ENCODE results near the gene CEP44. TPM values are rescaled to one million over a fixed set of nuclear protein-coding genes. Genes with fewer than 3 reads are reported as not detected.
"Not testable (repeated sequence)": the region's sequence is repeated elsewhere in the genome, so short reads cannot be mapped to it uniquely, and the experiment has no call there.

The CEP44 gene
- total RNA-seq, 2 experiments from 2014 or later, result 19.1 to 21.2 TPM

DNA sequence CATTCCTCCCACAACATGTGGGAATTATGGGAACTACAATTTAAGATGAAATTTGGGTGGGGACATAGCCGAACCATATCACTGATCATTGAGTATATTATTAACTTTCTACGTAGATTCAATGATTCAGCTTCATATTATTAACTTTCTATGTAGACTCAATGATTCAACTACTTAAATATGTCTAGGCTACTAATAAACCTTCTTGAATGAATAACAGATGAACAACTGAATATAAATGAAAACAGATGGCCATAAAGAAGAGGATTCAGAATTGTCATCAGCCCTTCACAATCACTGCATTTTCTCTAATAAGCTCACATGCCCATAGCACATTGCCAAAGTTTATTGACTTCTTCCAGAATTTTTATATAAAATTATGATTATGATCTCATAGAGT is 57.0 kb downstream of the CEP44 start:
- Mint-ChIP-seq H3K4me3 (no peak overlapping the region), H3K27ac (no peak overlapping the region), H3K4me1 (ENCODE audit: low read depth) (no peaks in the 10 kb centered on the region), H3K27me3 (ENCODE audit: low read depth) (peaks cover 7% of the 10 kb centered on the region), H3K36me3 (ENCODE audit: low read depth) (no peaks in the 10 kb centered on the region), H3K9me3 (ENCODE audit: insufficient read depth) (no peaks in the 10 kb centered on the region)
- ChIA-PET CTCF (no interaction called here), POLR2A (no interaction called here)
- no peak for ATAC-seq
- no peak for DNase-seq

DNA sequence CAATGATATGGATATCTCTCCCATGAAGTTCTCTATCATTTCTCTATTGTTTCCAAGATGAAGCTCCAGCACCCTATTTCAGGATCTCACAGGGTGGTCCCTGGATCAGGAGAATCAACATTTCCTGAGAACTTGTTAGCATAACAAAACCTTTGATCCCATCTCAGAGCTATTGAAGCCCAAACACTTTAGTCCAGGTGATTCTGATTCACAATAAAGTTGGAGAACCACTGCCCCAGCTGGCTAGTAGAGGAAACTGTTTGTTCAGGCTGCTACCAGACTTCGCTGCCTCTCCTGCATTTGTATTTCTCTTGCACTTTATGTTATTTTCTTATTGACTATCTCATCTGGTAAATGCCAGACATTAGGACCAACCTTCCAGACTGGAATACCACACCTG is 65.4 kb downstream of the CEP44 start:
- H3K9me3 Mint-ChIP-seq (ENCODE audit: insufficient read depth), result no peaks in the 10 kb centered on the region
- no peak overlapping the region for H3K4me3 Mint-ChIP-seq
- ChIA-PET CTCF (no interaction called here), POLR2A (no interaction called here)
- DNase-seq (no peak), ATAC-seq (no peak)
- no peaks in the 10 kb centered on the region for H3K36me3 Mint-ChIP-seq (ENCODE audit: low read depth)
- peaks cover 18% of the 10 kb centered on the region for H3K27me3 Mint-ChIP-seq (ENCODE audit: low read depth)
- no peak overlapping the region for H3K27ac Mint-ChIP-seq
- H3K4me1 Mint-ChIP-seq (ENCODE audit: low read depth), result peaks cover 2% of the 10 kb centered on the region

DNA sequence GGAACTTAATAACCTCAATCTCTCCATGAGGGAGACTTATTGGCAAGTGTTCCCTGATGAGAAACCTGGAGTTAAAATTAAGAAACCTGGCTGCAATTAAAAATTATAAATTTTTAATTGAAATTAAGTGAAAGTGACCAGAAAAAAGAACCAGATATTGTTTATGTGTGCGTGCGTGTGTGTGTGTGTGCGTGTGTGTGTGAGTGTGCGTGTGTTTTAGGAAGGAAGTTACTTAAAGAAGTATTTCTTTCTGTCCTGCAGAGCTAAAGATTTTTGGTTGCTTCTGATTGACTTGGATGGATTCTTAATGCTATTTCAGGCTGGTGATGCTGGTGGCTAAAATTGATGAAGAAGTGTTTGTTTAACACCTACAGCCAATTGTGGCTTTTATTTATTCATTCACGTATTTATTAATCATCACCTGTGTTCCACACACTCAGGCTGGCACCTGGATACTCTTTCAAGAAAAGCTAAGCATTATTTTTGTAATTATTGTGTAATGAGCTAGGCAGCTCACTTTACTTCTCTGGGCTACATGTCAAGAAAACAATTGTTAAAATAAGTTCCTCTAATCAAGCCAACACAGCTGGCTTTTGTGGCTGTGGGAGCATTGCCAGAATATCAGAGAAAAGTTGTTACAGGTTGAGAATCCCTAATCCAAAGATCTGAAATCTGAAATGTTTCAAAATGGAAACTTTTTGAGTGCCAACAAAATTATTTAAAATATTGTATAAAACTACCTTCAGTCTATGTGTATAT is 68.5 kb downstream of the CEP44 start:
- Mint-ChIP-seq H3K9me3 (ENCODE audit: insufficient read depth) (no peaks in the 10 kb centered on the region), H3K4me1 (ENCODE audit: low read depth) (peaks cover 3% of the 10 kb centered on the region), H3K36me3 (ENCODE audit: low read depth) (no peaks in the 10 kb centered on the region), H3K27ac (no peak overlapping the region), H3K27me3 (ENCODE audit: low read depth) (peaks cover 9% of the 10 kb centered on the region), H3K4me3 (no peak overlapping the region)
- ChIA-PET POLR2A (no interaction called here), CTCF (no interaction called here)
- ATAC-seq, result no peak
- no peak for DNase-seq

DNA sequence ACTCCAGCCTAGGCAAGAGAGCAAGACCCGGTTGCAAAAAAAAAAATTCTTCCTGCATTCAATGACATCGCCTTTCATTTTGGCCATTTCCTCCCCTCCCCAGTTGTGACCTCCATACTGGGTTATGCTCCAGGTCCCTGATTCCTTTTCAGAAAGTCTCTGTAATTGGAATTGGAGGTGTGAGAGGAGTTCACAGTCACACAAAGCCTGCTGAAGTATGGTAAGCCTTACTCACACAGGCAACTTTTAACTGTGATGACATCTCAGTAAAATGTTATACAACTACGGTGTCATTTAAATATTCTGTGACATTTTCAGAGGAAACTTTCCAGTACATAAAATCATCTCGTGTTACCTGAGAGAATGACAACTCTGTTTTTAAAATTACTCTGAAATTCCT is 73.6 kb downstream of the CEP44 start:
- DNase-seq (no peak), ATAC-seq (no peak)
- Mint-ChIP-seq H3K4me3 (no peak overlapping the region), H3K4me1 (ENCODE audit: low read depth) (peaks cover 26% of the 10 kb centered on the region), H3K27me3 (ENCODE audit: low read depth) (peaks cover 10% of the 10 kb centered on the region), H3K36me3 (ENCODE audit: low read depth) (no peaks in the 10 kb centered on the region), H3K9me3 (ENCODE audit: insufficient read depth) (no peaks in the 10 kb centered on the region), H3K27ac (no peak overlapping the region)
- CTCF ChIA-PET, result no interaction called here
- POLR2A ChIA-PET, result interaction anchor here (0.6 kb wide), 1 partner anchor 15 kb away, joined by 4 read pairs; no protein-coding TSS in a partner anchor

DNA sequence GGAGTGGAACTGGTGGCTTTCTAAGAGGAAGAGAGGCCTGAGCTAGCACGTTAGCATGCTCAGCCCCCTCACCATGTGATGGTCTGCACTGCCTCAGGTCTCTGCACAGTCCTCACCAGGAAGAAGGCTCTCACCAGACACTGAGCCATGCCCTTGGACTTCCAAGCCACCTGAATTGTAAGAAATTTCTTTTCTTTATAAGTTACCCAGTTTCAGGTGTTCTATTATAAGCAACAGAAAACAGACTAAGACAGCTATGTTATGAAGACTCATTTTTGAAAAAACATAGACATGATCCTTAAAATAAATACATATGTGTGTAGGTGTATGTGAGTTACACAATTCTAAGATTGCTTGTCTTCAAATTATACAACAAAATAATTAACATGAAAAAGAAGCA is 74.7 kb downstream of the CEP44 start:
- no peaks in the 10 kb centered on the region for H3K36me3 Mint-ChIP-seq (ENCODE audit: low read depth)
- H3K9me3 Mint-ChIP-seq (ENCODE audit: insufficient read depth), result no peaks in the 10 kb centered on the region
- no peak overlapping the region for H3K27ac Mint-ChIP-seq
- no peak for DNase-seq
- POLR2A ChIA-PET, result interaction anchor here (1.3 kb wide), 1 partner anchor 164 kb away, joined by 4 read pairs; the partner anchor contains the start of gene HPGD
- peaks cover 8% of the 10 kb centered on the region for H3K27me3 Mint-ChIP-seq (ENCODE audit: low read depth)
- peak; percentile 24 for ATAC-seq
- H3K4me1 Mint-ChIP-seq (ENCODE audit: low read depth), result peaks cover 26% of the 10 kb centered on the region
- no peak overlapping the region for H3K4me3 Mint-ChIP-seq
- CTCF ChIA-PET, result interaction anchor here (1.1 to 1.9 kb wide), 3 partner anchors 11 to 274 kb away, joined by 3 to 4 read pairs (median 3); no protein-coding TSS in a partner anchor

DNA sequence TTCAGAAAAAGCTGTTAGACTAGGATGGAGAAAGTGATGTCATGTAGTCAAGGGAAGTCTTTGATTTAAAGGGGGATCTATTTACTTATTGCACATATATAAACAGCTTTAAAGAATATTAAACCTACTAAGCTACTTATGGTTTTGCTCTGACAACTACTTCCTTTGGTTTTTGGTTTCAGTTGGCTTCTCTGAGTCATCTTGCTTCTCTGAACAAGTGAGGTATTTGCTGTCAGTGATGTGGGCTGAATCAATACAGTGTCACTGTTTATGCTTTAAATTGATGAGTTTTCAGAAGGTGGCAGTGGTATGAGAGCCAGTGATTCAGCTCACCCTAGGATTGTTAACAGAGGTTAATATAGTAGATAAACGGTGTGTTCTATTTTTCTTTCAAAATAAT is 75.1 kb downstream of the CEP44 start:
- CTCF ChIA-PET, result interaction anchor here (1.1 to 1.9 kb wide), 3 partner anchors 11 to 273 kb away, joined by 3 to 4 read pairs (median 3); no protein-coding TSS in a partner anchor
- Mint-ChIP-seq H3K4me1 (ENCODE audit: low read depth) (peaks cover 26% of the 10 kb centered on the region), H3K27ac (peak overlapping the region; percentile 30), H3K27me3 (ENCODE audit: low read depth) (peaks cover 10% of the 10 kb centered on the region), H3K36me3 (ENCODE audit: low read depth) (no peaks in the 10 kb centered on the region), H3K4me3 (no peak overlapping the region), H3K9me3 (ENCODE audit: insufficient read depth) (no peaks in the 10 kb centered on the region)
- peak; percentile 95 for ATAC-seq
- DNase-seq, result peak; percentile 46
- POLR2A ChIA-PET, result interaction anchor here (1.3 kb wide), 1 partner anchor 163 kb away, joined by 4 read pairs; the partner anchor contains the start of gene HPGD

DNA sequence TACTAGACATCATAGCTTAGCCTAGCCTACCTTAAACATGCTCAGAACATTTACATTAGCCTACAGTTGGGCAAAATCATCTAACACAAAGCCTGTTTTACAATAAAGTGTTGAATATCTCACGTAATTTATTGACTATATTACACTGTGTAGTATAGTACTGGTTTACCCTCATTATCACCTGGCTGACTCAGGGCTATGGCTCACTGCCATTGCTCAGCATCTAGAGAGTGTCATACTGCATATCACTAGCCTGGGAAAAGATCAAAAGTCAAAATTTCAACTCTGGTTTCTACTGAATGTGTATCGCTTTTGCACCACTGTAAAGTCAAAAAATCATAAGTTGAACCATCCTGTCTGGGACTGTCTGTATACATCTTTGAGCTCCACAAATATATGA is 78.6 kb downstream of the CEP44 start:
- ATAC-seq (no peak), DNase-seq (no peak)
- Mint-ChIP-seq H3K27ac (no peak overlapping the region), H3K4me1 (ENCODE audit: low read depth) (peaks cover 25% of the 10 kb centered on the region), H3K9me3 (ENCODE audit: insufficient read depth) (no peaks in the 10 kb centered on the region), H3K27me3 (ENCODE audit: low read depth) (peaks cover 10% of the 10 kb centered on the region), H3K36me3 (ENCODE audit: low read depth) (no peaks in the 10 kb centered on the region), H3K4me3 (no peak overlapping the region)
- POLR2A ChIA-PET, result no interaction called here
- CTCF ChIA-PET, result interaction anchor here (1.2 kb wide), 1 partner anchor 270 kb away, joined by 5 read pairs; no protein-coding TSS in a partner anchor

DNA sequence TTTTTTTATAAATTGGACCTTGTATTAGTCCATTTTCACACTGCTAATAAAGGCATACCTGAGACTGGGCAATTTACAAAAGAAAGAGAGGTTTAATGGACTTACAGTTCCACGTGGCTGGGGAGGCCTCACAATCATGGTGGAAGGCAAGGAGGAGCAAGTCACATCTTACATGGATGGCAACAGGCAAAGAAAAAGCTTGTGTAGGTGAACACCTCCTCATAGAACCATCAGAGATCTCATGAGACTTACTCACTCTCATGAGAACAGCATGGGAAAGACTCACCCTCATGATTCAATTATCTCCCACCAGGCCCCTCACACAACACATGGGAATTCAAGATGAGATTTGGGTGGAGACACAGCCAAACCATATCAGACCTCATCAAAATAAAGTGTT is 80.1 kb downstream of the CEP44 start:
- H3K9me3 Mint-ChIP-seq (ENCODE audit: insufficient read depth); ATAC-seq; POLR2A ChIA-PET; H3K36me3 Mint-ChIP-seq (ENCODE audit: low read depth); DNase-seq; H3K27ac Mint-ChIP-seq; H3K4me3 Mint-ChIP-seq: not testable (repeated sequence)
- peaks cover 10% of the 10 kb centered on the region for H3K27me3 Mint-ChIP-seq (ENCODE audit: low read depth)
- peaks cover 13% of the 10 kb centered on the region for H3K4me1 Mint-ChIP-seq (ENCODE audit: low read depth)
- CTCF ChIA-PET, result interaction anchor here (0.6 kb wide), 1 partner anchor 268 kb away, joined by 3 read pairs; no protein-coding TSS in a partner anchor

DNA sequence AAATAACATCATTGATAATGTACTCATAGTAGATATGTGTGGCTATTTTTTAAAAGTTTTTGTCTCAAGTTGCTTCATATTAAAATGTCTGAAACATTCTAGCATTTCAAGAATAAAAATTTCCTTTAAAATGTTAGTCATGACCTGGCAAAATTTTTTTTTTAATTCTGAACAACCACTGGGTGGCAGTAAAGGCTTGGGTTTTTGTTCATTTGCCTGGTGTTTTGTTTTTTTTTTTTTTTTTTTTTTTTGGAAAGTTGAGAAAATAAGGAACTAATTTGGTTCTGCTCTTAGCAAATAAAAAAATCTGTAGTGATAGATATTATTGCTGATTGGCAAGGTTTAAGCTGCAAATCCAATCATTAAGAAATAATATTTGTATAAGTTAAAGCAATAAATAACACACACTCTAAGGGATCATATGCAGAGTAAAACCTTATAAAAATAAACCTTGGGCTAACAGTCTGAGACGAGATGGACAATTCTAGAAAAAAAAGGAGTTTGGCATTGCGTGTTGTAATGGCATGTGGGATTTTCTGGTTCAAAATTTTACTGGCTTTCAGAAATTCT is 81.4 kb downstream of the CEP44 start:
- no peak overlapping the region for H3K4me3 Mint-ChIP-seq
- H3K9me3 Mint-ChIP-seq (ENCODE audit: insufficient read depth), result no peaks in the 10 kb centered on the region
- DNase-seq (no peak), ATAC-seq (no peak)
- ChIA-PET POLR2A (no interaction called here), CTCF (interaction anchor here (0.7 kb wide), 1 partner anchor 57 kb away, joined by 4 read pairs; no protein-coding TSS in a partner anchor)
- H3K4me1 Mint-ChIP-seq (ENCODE audit: low read depth), result peaks cover 2% of the 10 kb centered on the region
- peaks cover 10% of the 10 kb centered on the region for H3K27me3 Mint-ChIP-seq (ENCODE audit: low read depth)
- no peak overlapping the region for H3K27ac Mint-ChIP-seq
- H3K36me3 Mint-ChIP-seq (ENCODE audit: low read depth), result no peaks in the 10 kb centered on the region

DNA sequence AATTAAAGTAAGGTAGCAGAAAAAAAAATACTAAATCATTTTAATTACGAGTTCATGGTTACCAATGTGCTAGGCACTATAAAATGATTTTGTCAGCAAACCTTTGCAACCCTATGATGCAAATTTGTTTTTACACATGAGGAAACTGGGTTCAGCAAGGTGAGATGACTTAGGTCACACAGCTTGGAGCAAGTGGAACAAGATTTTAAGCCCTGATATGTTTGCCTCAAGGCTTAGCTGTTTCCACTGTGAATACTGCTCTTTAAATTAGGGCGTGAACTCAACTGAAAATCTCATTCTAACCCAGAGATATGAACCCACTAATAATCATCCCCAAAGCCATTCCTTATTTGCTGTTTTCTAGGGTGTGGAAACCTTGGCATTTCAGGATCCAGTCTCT is 86.3 kb downstream of the CEP44 start:
- Mint-ChIP-seq H3K36me3 (ENCODE audit: low read depth) (no peaks in the 10 kb centered on the region), H3K27me3 (ENCODE audit: low read depth) (no peaks in the 10 kb centered on the region), H3K9me3 (ENCODE audit: insufficient read depth) (no peaks in the 10 kb centered on the region), H3K4me3 (no peak overlapping the region), H3K4me1 (ENCODE audit: low read depth) (no peaks in the 10 kb centered on the region), H3K27ac (no peak overlapping the region)
- CTCF ChIA-PET, result no interaction called here
- POLR2A ChIA-PET, result no interaction called here
- no peak for DNase-seq
- ATAC-seq, result no peak

DNA sequence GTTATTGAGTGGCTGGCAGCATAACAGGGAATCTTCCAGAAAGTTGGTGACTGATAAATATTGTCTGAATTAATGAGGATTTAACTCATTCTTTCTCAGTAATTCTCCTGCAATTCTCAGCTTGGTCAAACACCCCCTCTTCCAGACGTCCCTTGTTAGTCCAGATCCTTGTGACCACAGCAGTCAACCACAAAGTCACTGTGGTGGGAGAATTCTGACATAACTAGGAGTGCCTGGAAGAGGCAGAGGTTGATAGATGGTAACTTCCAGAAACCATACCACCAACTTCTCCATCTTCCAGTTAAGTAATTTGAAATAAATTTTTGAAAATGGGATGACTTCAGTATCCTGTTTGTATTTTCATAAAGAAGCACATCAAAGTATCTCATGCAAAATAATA is 90.1 kb downstream of the CEP44 start:
- ATAC-seq (no peak), DNase-seq (no peak)
- Mint-ChIP-seq H3K4me3 (no peak overlapping the region), H3K27ac (no peak overlapping the region), H3K36me3 (ENCODE audit: low read depth) (no peaks in the 10 kb centered on the region), H3K9me3 (ENCODE audit: insufficient read depth) (no peaks in the 10 kb centered on the region), H3K4me1 (ENCODE audit: low read depth) (no peaks in the 10 kb centered on the region), H3K27me3 (ENCODE audit: low read depth) (no peaks in the 10 kb centered on the region)
- CTCF ChIA-PET, result no interaction called here
- POLR2A ChIA-PET, result no interaction called here

DNA sequence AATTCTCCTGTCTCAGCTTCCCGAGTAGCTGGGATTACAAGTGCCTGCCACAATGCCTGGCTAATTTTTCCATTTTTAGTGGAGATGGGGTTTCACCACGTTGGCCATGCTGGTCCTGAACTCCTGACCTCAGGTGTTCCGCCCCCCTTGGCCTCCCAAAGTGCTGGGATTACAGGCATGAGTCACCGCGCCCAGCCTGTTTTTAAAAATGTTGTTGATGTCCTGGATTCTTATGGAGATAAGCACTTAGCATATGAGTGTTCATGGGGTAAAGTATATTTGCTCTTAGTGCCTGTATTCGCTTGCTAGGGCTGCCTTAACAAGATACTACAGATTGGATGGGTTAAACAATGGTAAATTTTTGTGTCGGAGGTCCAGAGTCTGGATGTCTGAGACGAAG is 91.7 kb downstream of the CEP44 start:
- H3K27ac Mint-ChIP-seq, result no peak overlapping the region
- ChIA-PET CTCF (no interaction called here), POLR2A (no interaction called here)
- H3K4me1 Mint-ChIP-seq (ENCODE audit: low read depth), result no peaks in the 10 kb centered on the region
- H3K4me3 Mint-ChIP-seq, result no peak overlapping the region
- H3K27me3 Mint-ChIP-seq (ENCODE audit: low read depth), result no peaks in the 10 kb centered on the region
- no peaks in the 10 kb centered on the region for H3K36me3 Mint-ChIP-seq (ENCODE audit: low read depth)
- no peaks in the 10 kb centered on the region for H3K9me3 Mint-ChIP-seq (ENCODE audit: insufficient read depth)
- no peak for ATAC-seq
- no peak for DNase-seq

All from activated CD8-positive, alpha-beta T cell treated with anti-CD3 and anti-CD28 coated beads, Interleukin-2, amount 10 ng/mL, durations not matched to agents 7 days and 5 days (primary cell).